Activated naive CD8-positive, alpha-beta T cell treated with anti-CD3 and anti-CD28 coated beads for 36 hours (primary cell): ENCODE data around the gene ZNF385B. TPM values are rescaled to one million over a fixed set of nuclear protein-coding genes. Genes with fewer than 3 reads are reported as not detected.

Experiments used
- DNase-seq: peaks from one replicate; pipeline ENCODE4 v3.0.0; 2021
- H3K27ac Mint-ChIP-seq: one replicate; pipeline ENCODE4 v1.8.0; 2022; ENCODE audit warnings: mild to moderate bottlenecking, moderate library complexity, mixed read lengths
- H3K27me3 Mint-ChIP-seq: one replicate; pipeline ENCODE4 v1.8.0; 2022; ENCODE audit warnings: mild to moderate bottlenecking, mixed read lengths
- H3K36me3 Mint-ChIP-seq: one replicate; pipeline ENCODE4 v1.8.0; 2021; ENCODE audit warnings: mild to moderate bottlenecking, mixed read lengths
- H3K4me1 Mint-ChIP-seq: one replicate; pipeline ENCODE4 v1.8.0; 2021; ENCODE audit warnings: mixed read lengths
- H3K4me3 Mint-ChIP-seq: one replicate; pipeline ENCODE4 v1.8.0; 2022; ENCODE audit warnings: mild to moderate bottlenecking, moderate library complexity, mixed read lengths
- H3K9me3 Mint-ChIP-seq: one replicate; pipeline ENCODE4 v1.8.0; 2022; ENCODE audit warnings: mixed read lengths
- total RNA-seq, 2 experiments: library from RNA; stranded (reverse); gene quantifications; one replicate each; pipeline ENCODE4 v1.2.3, GENCODE V29; 2021

Gene ZNF385B
- total RNA-seq, 2 experiments from 2014 or later, result not detected

DNA sequence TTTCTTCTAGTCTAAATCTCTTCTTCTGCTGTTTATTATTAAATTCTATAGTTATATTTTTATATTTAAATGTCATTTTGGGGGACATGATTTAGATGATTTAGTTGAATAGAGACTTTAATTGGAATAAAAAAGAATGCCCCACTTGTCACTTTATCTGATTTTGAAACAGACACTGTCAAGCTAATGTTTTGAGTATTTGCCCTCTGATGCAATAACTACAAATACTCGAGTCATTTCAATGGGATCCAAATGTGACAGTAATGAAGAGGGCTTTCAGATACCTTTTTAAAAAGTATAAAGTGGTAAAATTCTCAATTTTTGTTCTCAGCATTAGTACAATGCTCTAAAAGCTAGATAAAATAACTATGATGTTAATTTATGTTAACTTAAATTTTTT is 339.5 kb downstream of the ZNF385B start:
- no peaks in the 10 kb centered on the region for H3K27me3 Mint-ChIP-seq

DNA sequence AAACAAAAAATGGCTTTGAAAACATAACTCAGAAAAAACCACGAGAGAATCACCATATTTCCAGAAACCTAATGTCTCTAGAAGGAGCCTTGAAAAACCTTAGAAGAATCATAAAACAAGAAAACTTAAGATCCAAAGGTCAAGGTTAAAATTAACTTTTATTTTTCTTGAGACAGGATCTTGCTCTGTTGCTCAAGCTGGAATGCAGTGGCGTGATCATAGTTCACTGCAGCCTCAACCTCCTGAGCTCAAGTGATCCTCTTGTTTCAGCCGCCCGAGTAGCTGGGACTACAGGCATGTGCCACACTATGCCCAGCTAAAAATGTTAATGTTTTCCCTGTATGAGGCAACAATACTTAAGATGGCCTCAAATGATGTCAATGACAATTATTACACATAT is 342.6 kb downstream of the ZNF385B start:
- Mint-ChIP-seq H3K27me3 (no peaks in the 10 kb centered on the region), H3K4me1 (no peaks in the 10 kb centered on the region), H3K9me3 (no peaks in the 10 kb centered on the region), H3K4me3 (no peak overlapping the region), H3K36me3 (no peaks in the 10 kb centered on the region), H3K27ac (no peak overlapping the region)
- no peak for DNase-seq

More for the DNA sequence above, 339.5 kb downstream of the ZNF385B start:
- H3K36me3 Mint-ChIP-seq, result no peaks in the 10 kb centered on the region
- H3K4me1 Mint-ChIP-seq, result no peaks in the 10 kb centered on the region
- no peaks in the 10 kb centered on the region for H3K9me3 Mint-ChIP-seq
- H3K27ac Mint-ChIP-seq, result no peak overlapping the region
- H3K4me3 Mint-ChIP-seq, result no peak overlapping the region
- DNase-seq, result no peak

DNA sequence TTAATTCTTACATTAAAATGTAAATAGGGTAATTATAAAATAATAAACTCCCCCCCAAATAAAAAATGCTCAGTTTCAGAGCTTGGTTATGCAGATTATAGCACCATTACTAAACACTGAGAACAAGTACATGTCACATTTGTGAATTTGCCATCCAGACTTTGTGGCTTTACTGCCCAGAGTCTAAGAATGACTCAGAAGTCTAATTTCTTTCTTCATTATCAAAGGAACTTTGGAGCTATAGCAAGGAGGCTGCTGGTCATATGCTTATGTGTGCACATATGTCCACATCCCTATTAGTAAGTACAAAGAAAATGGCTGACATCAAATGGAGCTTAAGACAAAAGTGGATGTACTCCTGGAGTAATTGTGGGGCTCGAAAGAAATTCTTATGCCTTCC is 348.2 kb downstream of the ZNF385B start:
- Mint-ChIP-seq H3K36me3 (no peaks in the 10 kb centered on the region), H3K4me1 (no peaks in the 10 kb centered on the region), H3K9me3 (no peaks in the 10 kb centered on the region), H3K27me3 (peaks cover 6% of the 10 kb centered on the region), H3K27ac (no peak overlapping the region), H3K4me3 (no peak overlapping the region)
- DNase-seq, result no peak

DNA sequence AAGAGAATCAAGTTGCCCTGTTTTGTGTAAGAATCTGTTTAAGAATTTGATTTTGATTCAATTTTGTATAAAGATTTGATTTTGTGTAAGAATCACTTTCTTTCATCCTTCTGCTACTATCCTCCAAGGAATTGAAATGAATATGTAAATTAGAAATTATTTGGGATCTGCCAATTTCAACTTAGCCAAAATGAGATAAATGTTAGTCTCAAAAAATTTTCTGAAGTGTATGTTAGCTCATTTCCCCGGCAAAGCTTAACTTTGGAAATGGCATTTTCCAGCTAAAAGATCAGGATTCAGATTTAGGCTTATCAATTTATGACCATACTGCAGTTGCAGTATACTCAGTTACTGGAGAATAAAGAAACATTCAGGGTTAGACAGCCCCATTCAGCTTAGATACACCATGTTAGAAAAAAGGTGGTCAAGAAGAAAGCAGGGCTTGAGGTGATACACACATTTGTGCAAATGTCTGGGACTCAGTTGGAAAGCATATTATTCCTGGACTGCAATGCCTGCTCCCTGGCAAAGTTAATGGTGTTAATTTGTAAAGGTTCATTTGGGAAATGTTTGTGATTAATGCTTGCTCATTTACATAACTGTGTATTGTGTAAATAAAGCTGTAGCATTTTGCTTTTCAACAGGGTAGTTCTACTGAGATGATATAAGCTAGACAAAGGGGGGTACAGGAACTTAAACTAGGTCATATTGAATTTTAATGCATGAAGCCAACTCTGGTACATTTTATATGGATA is 349.0 kb downstream of the ZNF385B start:
- Mint-ChIP-seq H3K4me3 (no peak overlapping the region), H3K4me1 (no peaks in the 10 kb centered on the region), H3K27ac (no peak overlapping the region), H3K27me3 (peaks cover 6% of the 10 kb centered on the region), H3K9me3 (no peaks in the 10 kb centered on the region), H3K36me3 (no peaks in the 10 kb centered on the region)
- DNase-seq, result no peak

DNA sequence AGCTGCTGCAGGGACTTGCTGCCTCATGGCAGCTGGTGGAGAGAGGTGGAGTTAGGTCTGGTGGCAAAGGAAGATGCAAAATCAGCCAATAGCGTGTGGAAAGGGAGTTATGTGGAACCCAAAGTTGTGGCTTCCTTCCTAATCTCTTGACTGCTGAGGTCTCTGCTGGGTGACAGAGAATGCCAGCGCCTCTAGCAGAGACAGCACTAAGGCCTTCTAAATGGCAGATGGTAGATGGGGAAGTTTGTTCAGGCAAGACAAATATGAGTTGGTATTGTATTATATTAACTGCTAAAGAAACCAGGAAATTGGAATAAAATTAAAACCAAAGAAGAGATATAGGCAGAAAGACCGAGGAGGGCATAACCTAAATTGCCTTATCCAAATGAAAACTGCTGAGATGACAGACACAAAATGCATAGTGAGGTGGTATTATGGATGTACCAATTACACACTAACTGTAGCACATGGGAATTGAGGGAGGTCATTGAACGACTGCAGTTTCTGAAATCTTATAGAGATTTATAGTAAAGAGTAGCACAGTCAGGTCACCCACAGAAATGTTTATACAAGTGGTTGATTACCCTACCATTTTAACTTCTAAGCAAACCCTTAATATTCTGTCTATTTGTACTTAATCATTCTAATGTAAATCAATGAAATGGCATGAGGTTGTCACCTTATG is 350.2 kb downstream of the ZNF385B start:
- no peak for DNase-seq
- H3K4me3 Mint-ChIP-seq, result no peak overlapping the region
- peaks cover 6% of the 10 kb centered on the region for H3K27me3 Mint-ChIP-seq
- no peaks in the 10 kb centered on the region for H3K4me1 Mint-ChIP-seq
- H3K9me3 Mint-ChIP-seq, result no peaks in the 10 kb centered on the region
- no peaks in the 10 kb centered on the region for H3K36me3 Mint-ChIP-seq
- no peak overlapping the region for H3K27ac Mint-ChIP-seq

DNA sequence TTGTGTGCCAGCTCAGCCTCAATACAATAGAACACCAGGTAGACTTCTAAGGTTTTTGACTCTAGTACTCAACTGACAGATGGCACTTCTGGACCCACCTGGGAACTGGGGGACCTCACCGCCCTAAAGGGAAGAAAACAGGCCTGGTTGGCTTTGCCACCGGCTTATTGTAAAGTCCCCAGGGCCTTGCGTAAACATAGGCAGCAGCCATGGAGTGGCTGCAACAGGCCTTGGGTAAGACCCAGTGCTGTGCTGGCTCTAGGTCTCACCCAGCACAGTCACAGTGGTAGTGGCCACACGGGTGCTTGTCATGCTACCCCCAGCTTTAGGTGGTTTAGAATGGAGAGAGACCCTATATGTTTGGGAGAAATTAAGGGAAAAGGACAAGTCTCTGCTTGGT is 366.1 kb downstream of the ZNF385B start:
- Mint-ChIP-seq H3K27me3 (peaks cover 18% of the 10 kb centered on the region), H3K27ac (no peak overlapping the region), H3K9me3 (peaks cover 8% of the 10 kb centered on the region), H3K4me3 (no peak overlapping the region), H3K36me3 (no peaks in the 10 kb centered on the region), H3K4me1 (no peaks in the 10 kb centered on the region)
- no peak for DNase-seq

DNA sequence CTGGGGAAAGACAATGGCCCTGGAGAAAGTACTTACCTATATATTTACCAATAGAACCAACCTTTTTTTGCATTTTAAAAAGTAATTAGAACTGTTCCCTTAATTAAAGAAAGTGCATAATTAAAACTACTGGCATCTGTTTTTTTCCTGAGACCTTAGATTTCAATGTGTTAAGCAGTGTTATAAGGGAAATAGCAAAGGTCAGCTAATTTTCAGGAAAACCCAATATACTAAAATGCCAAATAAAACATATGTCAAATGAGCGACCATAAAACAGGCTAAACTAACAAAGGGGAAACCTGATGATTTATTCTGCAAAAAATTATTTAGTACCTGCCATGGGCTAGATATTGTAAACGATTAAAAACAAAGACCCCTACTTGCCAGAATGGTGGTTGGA is 372.8 kb downstream of the ZNF385B start:
- no peaks in the 10 kb centered on the region for H3K9me3 Mint-ChIP-seq
- H3K27ac Mint-ChIP-seq, result no peak overlapping the region
- no peaks in the 10 kb centered on the region for H3K36me3 Mint-ChIP-seq
- H3K4me1 Mint-ChIP-seq, result no peaks in the 10 kb centered on the region
- no peak for DNase-seq
- no peaks in the 10 kb centered on the region for H3K27me3 Mint-ChIP-seq
- H3K4me3 Mint-ChIP-seq, result no peak overlapping the region

DNA sequence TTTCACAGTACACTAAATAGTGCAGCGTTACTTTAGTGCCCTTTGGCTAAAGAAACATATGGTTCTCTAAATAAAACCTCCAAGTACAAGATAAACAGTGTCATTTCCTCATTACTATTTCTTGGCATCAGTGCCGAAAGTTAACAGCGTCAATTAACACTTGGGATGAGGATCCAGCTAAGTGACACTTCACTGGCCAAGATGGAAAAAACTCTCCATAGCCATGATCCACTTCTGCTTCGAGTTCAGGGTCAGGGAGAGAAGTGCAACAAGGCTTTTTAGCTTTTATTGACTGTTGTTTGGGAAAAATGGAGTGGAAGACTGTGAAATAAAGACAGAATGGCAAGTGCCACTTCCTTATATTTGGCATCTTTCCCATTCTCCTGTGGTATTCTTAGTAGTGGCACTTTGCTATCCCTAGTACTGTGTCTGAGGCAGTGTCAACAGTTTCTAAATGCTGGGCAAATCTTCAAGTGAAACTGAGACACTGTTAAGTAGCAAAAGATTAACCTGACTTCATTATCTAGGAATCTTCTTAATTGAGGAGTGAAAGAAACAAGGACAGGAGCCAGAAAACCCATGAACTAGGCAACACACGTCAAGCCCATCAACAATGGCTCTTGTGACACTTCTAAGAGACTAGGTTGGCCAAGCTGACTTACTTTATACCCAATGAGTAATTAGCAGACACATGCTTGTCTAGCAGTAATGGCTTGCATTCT is 374.2 kb downstream of the ZNF385B start:
- Mint-ChIP-seq H3K36me3 (no peaks in the 10 kb centered on the region), H3K9me3 (no peaks in the 10 kb centered on the region), H3K4me3 (no peak overlapping the region), H3K27ac (no peak overlapping the region), H3K27me3 (no peaks in the 10 kb centered on the region), H3K4me1 (no peaks in the 10 kb centered on the region)
- no peak for DNase-seq

DNA sequence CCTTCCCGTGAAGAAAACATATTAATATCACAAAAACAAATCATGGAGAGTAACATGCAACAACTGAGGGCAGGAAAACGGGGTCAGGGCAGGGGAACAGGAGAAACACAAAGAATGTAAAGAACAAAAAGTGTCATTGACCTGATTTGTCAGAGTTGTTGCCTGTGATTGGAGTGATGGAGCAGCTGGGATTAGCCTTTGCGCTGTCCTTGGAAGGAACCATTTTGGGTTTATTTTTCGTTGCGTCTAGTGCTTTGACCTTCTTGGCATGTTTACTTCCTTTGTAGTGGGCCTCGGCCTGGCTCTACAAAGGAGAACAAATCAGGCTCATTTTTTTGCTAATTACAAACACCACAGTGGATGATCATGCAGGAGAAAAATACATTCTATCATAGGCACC is 378.3 kb downstream of the ZNF385B start:
- no peaks in the 10 kb centered on the region for H3K9me3 Mint-ChIP-seq
- H3K4me1 Mint-ChIP-seq, result no peaks in the 10 kb centered on the region
- no peaks in the 10 kb centered on the region for H3K27me3 Mint-ChIP-seq
- H3K27ac Mint-ChIP-seq, result no peak overlapping the region
- no peak overlapping the region for H3K4me3 Mint-ChIP-seq
- no peak for DNase-seq
- H3K36me3 Mint-ChIP-seq, result no peaks in the 10 kb centered on the region

DNA sequence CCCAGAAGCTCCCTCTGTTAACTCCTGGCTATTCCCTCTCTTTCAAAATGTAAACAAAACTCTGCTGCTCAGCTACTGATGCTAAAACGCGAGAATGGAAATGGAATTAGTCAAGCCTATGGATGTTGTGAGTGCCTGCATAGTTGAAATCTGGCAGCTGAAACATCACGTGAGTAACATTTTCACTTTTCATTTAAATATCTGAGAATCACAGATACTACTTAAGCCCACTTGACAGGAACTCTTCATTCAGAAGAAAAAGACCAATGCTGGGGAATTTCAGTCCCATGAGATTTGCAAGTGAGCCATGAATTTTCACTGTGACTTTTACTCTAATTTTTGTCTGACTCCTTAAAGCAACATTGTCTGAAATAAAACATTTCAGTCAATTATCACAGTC is 381.5 kb downstream of the ZNF385B start:
- Mint-ChIP-seq H3K9me3 (no peaks in the 10 kb centered on the region), H3K4me1 (no peaks in the 10 kb centered on the region), H3K27ac (no peak overlapping the region), H3K4me3 (no peak overlapping the region), H3K36me3 (no peaks in the 10 kb centered on the region), H3K27me3 (peaks cover 9% of the 10 kb centered on the region)
- DNase-seq, result no peak

DNA sequence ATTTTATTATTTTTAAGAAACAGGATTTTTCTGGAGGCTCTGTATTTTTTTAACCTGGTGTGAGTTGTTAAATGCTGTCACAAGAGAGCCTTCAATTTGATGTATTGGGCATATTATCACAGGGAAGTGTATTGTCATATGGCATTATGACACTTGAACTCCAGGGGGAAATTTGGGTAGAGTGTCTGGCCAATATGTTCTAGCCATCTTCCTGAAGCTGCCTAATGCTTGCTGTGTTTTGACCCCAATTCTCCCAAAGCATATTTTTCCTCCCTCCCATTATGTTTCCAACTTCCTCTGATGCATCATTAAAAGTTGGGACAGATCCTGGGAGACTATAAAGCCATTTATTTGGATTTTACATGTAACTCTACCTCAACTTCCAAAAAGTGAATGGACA is 382.6 kb downstream of the ZNF385B start:
- H3K4me3 Mint-ChIP-seq, result no peak overlapping the region
- no peaks in the 10 kb centered on the region for H3K36me3 Mint-ChIP-seq
- H3K27me3 Mint-ChIP-seq, result peaks cover 12% of the 10 kb centered on the region
- H3K9me3 Mint-ChIP-seq, result no peaks in the 10 kb centered on the region
- H3K27ac Mint-ChIP-seq, result no peak overlapping the region
- H3K4me1 Mint-ChIP-seq, result no peaks in the 10 kb centered on the region
- DNase-seq, result no peak

DNA sequence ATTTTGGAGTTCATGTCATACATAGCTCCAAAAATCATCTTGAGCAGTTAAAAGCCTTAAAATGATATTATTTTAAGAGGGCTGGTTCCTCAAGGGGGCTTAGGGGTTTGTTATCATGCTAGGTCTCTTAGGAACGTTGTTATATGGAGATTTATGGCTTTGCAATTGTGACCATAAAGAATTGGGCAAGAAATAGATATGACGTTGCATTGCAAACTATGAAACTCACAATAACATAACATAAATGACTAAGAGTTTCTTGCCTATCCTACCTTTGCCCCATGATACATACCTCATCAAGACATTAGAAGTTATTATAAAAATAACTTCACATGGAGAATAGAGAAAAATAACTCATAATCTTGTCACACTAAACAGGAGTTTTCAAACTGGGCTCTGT is 390.4 kb downstream of the ZNF385B start:
- H3K4me3 Mint-ChIP-seq, result no peak overlapping the region
- H3K4me1 Mint-ChIP-seq, result no peaks in the 10 kb centered on the region
- no peaks in the 10 kb centered on the region for H3K9me3 Mint-ChIP-seq
- H3K27ac Mint-ChIP-seq, result no peak overlapping the region
- no peak for DNase-seq
- peaks cover 28% of the 10 kb centered on the region for H3K27me3 Mint-ChIP-seq
- no peaks in the 10 kb centered on the region for H3K36me3 Mint-ChIP-seq

DNA sequence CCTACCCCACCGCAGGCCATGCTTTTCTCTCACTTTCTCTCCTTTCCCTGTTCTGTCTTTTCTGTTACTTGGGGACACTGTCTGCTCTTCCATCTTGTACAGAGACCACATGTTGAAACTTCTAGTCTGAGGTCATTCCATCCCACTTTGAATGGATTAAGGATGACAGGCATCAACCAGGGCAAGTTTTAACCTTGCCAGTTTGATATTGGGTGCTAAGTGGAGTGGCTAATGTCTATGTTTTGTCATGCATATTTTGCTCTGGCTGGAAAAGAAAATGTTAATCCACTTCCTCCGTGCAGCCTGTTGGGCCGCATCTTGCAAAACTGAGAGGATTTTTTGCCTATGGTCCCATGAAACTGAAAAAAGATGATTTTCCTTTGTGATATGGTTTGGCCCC is 391.3 kb downstream of the ZNF385B start:
- H3K9me3 Mint-ChIP-seq, result no peaks in the 10 kb centered on the region

DNA sequence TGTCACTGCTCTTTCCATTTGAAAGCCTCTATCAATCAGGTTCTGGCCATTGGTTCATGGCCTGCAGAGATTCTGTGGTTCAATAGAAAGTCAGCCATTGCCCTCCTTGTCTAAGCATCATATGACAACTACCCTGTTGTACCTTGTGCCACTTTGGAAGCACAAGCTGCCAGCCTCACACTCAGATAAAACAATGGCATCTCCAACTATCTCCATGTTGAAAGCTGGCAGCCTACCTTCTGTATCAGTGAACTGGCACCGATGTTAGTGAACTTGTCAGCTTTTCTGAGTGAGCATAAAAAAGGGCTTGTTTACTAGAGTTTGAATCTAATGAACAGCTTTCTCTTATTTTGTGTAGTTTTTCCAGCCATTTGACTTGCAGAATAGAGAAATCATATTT is 393.5 kb downstream of the ZNF385B start:
- no peak for DNase-seq
- Mint-ChIP-seq H3K4me3 (no peak overlapping the region), H3K4me1 (no peaks in the 10 kb centered on the region), H3K36me3 (no peaks in the 10 kb centered on the region), H3K9me3 (no peaks in the 10 kb centered on the region), H3K27me3 (peaks cover 17% of the 10 kb centered on the region), H3K27ac (no peak overlapping the region)

More for the DNA sequence above, 391.3 kb downstream of the ZNF385B start:
- H3K27ac Mint-ChIP-seq, result no peak overlapping the region
- H3K27me3 Mint-ChIP-seq, result peaks cover 25% of the 10 kb centered on the region
- DNase-seq, result no peak
- no peak overlapping the region for H3K4me3 Mint-ChIP-seq
- H3K36me3 Mint-ChIP-seq, result no peaks in the 10 kb centered on the region
- H3K4me1 Mint-ChIP-seq, result no peaks in the 10 kb centered on the region

DNA sequence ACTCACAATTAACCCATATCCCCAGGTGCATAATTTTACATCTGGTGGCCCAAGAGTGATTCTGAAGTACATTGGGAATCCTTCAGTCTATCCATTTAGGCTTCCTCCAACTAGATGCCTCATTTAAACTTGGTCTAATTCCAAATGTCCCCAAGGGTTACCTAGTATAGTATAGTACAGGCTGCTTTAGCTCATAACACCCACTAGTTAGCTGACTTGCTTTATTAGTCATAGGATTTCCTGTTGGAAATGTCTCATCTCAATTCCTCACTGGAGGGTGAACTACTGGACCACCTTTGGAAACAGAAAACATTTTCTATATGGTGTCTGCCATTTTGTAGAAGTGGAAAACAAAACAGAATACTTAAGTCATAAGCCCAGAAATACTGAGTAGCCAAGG is 394.3 kb downstream of the ZNF385B start:
- H3K27ac Mint-ChIP-seq, result no peak overlapping the region
- H3K4me3 Mint-ChIP-seq, result no peak overlapping the region
- no peaks in the 10 kb centered on the region for H3K9me3 Mint-ChIP-seq
- DNase-seq, result no peak
- no peaks in the 10 kb centered on the region for H3K36me3 Mint-ChIP-seq
- H3K4me1 Mint-ChIP-seq, result no peaks in the 10 kb centered on the region
- H3K27me3 Mint-ChIP-seq, result peaks cover 9% of the 10 kb centered on the region
